ENCODE results near the gene TSPAN9. TPM values are rescaled to one million over a fixed set of nuclear protein-coding genes. Genes with fewer than 3 reads are reported as not detected.

Gene TSPAN9
- total and polyA plus RNA-seq, 4 donors: 17.4 to 62.9 (median 34.2) TPM

DNA sequence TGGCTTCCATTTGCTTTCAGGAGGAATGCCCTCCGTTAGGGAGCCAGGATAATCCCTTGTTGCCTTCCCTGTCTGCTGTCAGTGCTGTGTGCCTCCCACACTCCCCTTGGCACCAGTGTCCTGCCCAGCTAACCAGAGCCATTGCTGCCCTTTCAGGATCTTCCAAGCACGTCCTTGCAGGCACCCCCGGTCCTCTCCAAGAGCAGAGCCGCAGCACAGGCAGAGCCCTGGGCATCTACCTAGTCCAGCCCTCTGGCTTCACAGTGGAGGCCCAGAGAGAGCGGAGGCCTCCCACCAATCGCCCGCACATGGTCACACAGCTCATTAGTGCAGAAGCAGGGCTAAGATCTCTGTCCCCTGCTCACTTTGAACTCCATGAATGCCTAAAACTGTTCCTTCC, 39.0 kb upstream of the TSPAN9 start:
- DNase-seq (ENCODE audit: low spot score): no peak
- Histone ChIP-seq H3K4me3 (ENCODE audit: low read depth in 1 of 3, low read length in 3 of 3) (no peak overlapping the region), H3K9ac (ENCODE audit: low read depth in 1 of 2, low read length in 2 of 2) (no peak overlapping the region), H3K9me3 (ENCODE audit: control insufficient read depth in 4 of 4, low read length in 3 of 4) (no peaks in the 10 kb centered on the region), H3K27me3 (ENCODE audit: control insufficient read depth in 4 of 4, insufficient read depth in 4 of 4, low read length in 3 of 4) (no peaks in the 10 kb centered on the region), H3K36me3 (ENCODE audit: control insufficient read depth in 4 of 4, insufficient read depth in 3 of 4, low read depth in 1 of 4, low read length in 3 of 4) (no peaks in the 10 kb centered on the region), H3K4me1 (ENCODE audit: control insufficient read depth in 4 of 4, insufficient read depth in 4 of 4, low read length in 3 of 4) (no peaks in the 10 kb centered on the region), H3K27ac (ENCODE audit: low read depth in 1 of 2, low read length in 2 of 2) (no peak overlapping the region)
- no peak for TF ChIP-seq NR2F2 (IDR thresholded peaks at IDR 0.05)
- TF ChIP-seq HNF4G (IDR thresholded peaks at IDR 0.05): no peak
- TF ChIP-seq FOXA1 (IDR thresholded peaks at IDR 0.05): no peak
- TF ChIP-seq GABPA (IDR thresholded peaks at IDR 0.05 in 1 of 2, conservative IDR thresholded peaks at IDR 0.05 in 1 of 2): no peak
- no peak for TF ChIP-seq RXRA (IDR thresholded peaks at IDR 0.05)
- WGBS: 92% methylated on average over 7 of the region's 7 CpGs

DNA sequence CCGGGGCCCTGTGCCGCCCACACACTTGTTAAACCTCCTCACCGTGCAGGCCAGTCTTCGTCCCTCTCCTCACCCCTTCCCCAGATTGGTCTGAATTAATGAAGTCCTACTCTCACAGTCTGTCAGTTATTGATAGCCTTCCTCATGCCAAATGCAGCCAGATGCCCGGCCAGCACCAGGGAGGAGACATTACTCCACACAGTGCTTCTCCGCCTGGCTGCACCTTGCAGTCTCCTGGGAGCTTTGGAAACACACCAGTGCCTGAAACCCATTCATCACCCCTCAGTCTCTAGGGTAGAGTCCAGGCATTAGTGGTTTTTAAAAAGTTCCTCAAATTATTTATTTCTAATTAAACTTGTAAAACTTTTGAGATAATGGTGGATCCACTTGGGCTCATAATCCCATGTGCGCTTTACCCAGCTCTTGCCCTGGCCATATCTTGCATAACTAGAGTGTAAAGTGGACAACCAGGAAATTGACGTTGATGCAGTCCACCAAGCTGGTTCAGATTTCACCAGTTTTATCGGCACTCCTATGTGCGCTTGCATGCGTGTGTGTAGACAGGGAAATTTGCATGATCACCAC, 38.2 kb upstream of the TSPAN9 start:
- Histone ChIP-seq H3K4me3 (ENCODE audit: low read depth in 1 of 3, low read length in 3 of 3) (no peak overlapping the region), H3K27me3 (ENCODE audit: control insufficient read depth in 4 of 4, insufficient read depth in 4 of 4, low read length in 3 of 4) (no peaks in the 10 kb centered on the region), H3K27ac (ENCODE audit: low read depth in 1 of 2, low read length in 2 of 2) (no peak overlapping the region), H3K9ac (ENCODE audit: low read depth in 1 of 2, low read length in 2 of 2) (no peak overlapping the region), H3K36me3 (ENCODE audit: control insufficient read depth in 4 of 4, insufficient read depth in 3 of 4, low read depth in 1 of 4, low read length in 3 of 4) (no peaks in the 10 kb centered on the region), H3K4me1 (ENCODE audit: control insufficient read depth in 4 of 4, insufficient read depth in 4 of 4, low read length in 3 of 4) (no peaks in the 10 kb centered on the region), H3K9me3 (ENCODE audit: control insufficient read depth in 4 of 4, low read length in 3 of 4) (no peaks in the 10 kb centered on the region)
- TF ChIP-seq HNF4G (IDR thresholded peaks at IDR 0.05): no peak
- 90% methylated on average over 11 of the region's 11 CpGs for WGBS
- no peak for DNase-seq (ENCODE audit: low spot score)

DNA sequence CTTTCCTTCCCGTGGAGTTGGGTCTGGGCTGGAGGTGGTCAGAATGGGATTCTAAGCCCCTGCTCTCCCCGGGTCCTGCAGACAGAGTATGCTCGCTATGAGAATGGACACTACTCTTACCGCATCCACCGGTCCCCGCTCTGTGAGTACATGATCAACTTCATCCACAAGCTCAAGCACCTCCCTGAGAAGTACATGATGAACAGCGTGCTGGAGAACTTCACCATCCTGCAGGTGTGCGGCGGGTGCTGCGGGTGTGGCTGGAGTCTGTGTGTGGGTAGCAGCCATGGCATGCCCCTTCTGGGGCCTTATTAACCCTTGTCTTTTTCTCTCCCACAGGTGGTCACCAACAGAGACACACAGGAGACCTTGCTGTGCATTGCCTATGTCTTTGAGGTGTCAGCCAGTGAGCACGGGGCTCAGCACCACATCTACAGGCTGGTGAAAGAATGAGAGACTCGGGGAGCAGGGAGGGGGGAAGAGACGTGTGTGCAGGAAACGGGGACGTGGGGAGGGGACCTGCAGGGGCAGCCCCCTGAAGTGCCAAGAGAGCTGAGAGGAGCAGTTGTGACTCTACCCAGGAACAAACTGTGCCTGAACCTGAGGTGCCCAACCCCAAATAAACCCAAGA, 37.0 kb upstream of the TSPAN9 start:
- WGBS: 89% methylated on average over 15 of the region's 15 CpGs
- Histone ChIP-seq H3K4me3 (ENCODE audit: low read depth in 1 of 3, low read length in 3 of 3) (no peak overlapping the region), H3K27me3 (ENCODE audit: control insufficient read depth in 4 of 4, insufficient read depth in 4 of 4, low read length in 3 of 4) (no peaks in the 10 kb centered on the region), H3K27ac (ENCODE audit: low read depth in 1 of 2, low read length in 2 of 2) (no peak overlapping the region), H3K36me3 (ENCODE audit: control insufficient read depth in 4 of 4, insufficient read depth in 3 of 4, low read depth in 1 of 4, low read length in 3 of 4) (no peaks in the 10 kb centered on the region), H3K4me1 (ENCODE audit: control insufficient read depth in 4 of 4, insufficient read depth in 4 of 4, low read length in 3 of 4) (no peaks in the 10 kb centered on the region), H3K9me3 (ENCODE audit: control insufficient read depth in 4 of 4, low read length in 3 of 4) (no peaks in the 10 kb centered on the region), H3K9ac (ENCODE audit: low read depth in 1 of 2, low read length in 2 of 2) (no peak overlapping the region)
- no peak for DNase-seq (ENCODE audit: low spot score)
- TF ChIP-seq RXRA (IDR thresholded peaks at IDR 0.05) (no peak), HNF4G (IDR thresholded peaks at IDR 0.05) (no peak), RAD21 (IDR thresholded peaks at IDR 0.05) (no peak), NR2F2 (IDR thresholded peaks at IDR 0.05) (no peak), JUND (IDR thresholded peaks at IDR 0.05) (no peak), SP1 (IDR thresholded peaks at IDR 0.05) (no peak), GABPA (IDR thresholded peaks at IDR 0.05 in 1 of 2, conservative IDR thresholded peaks at IDR 0.05 in 1 of 2) (no peak), EGR1 (IDR thresholded peaks at IDR 0.05; ENCODE audit: low read depth in 2 of 2) (no peak), YY1 (IDR thresholded peaks at IDR 0.05) (no peak), FOXA2 (IDR thresholded peaks at IDR 0.05) (no peak), TAF1 (conservative IDR thresholded peaks at IDR 0.05) (no peak), HNF4A (conservative IDR thresholded peaks at IDR 0.05) (no peak), FOXA1 (IDR thresholded peaks at IDR 0.05) (no peak)
- TF ChIP-seq, protein P1, sequence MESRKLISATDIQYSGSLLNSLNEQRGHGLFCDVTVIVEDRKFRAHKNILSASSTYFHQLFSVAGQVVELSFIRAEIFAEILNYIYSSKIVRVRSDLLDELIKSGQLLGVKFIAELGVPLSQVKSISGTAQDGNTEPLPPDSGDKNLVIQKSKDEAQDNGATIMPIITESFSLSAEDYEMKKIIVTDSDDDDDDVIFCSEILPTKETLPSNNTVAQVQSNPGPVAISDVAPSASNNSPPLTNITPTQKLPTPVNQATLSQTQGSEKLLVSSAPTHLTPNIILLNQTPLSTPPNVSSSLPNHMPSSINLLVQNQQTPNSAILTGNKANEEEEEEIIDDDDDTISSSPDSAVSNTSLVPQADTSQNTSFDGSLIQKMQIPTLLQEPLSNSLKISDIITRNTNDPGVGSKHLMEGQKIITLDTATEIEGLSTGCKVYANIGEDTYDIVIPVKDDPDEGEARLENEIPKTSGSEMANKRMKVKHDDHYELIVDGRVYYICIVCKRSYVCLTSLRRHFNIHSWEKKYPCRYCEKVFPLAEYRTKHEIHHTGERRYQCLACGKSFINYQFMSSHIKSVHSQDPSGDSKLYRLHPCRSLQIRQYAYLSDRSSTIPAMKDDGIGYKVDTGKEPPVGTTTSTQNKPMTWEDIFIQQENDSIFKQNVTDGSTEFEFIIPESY (IDR thresholded peaks at IDR 0.05): no peak
- TF ChIP-seq, protein P2, sequence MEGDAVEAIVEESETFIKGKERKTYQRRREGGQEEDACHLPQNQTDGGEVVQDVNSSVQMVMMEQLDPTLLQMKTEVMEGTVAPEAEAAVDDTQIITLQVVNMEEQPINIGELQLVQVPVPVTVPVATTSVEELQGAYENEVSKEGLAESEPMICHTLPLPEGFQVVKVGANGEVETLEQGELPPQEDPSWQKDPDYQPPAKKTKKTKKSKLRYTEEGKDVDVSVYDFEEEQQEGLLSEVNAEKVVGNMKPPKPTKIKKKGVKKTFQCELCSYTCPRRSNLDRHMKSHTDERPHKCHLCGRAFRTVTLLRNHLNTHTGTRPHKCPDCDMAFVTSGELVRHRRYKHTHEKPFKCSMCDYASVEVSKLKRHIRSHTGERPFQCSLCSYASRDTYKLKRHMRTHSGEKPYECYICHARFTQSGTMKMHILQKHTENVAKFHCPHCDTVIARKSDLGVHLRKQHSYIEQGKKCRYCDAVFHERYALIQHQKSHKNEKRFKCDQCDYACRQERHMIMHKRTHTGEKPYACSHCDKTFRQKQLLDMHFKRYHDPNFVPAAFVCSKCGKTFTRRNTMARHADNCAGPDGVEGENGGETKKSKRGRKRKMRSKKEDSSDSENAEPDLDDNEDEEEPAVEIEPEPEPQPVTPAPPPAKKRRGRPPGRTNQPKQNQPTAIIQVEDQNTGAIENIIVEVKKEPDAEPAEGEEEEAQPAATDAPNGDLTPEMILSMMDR (IDR thresholded peaks at IDR 0.05; ENCODE audit: low read depth, low read length, missing input control): no peak
- TF ChIP-seq, protein P3, sequence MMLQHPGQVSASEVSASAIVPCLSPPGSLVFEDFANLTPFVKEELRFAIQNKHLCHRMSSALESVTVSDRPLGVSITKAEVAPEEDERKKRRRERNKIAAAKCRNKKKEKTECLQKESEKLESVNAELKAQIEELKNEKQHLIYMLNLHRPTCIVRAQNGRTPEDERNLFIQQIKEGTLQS (IDR thresholded peaks at IDR 0.05): no peak
- TF ChIP-seq, protein P4, sequence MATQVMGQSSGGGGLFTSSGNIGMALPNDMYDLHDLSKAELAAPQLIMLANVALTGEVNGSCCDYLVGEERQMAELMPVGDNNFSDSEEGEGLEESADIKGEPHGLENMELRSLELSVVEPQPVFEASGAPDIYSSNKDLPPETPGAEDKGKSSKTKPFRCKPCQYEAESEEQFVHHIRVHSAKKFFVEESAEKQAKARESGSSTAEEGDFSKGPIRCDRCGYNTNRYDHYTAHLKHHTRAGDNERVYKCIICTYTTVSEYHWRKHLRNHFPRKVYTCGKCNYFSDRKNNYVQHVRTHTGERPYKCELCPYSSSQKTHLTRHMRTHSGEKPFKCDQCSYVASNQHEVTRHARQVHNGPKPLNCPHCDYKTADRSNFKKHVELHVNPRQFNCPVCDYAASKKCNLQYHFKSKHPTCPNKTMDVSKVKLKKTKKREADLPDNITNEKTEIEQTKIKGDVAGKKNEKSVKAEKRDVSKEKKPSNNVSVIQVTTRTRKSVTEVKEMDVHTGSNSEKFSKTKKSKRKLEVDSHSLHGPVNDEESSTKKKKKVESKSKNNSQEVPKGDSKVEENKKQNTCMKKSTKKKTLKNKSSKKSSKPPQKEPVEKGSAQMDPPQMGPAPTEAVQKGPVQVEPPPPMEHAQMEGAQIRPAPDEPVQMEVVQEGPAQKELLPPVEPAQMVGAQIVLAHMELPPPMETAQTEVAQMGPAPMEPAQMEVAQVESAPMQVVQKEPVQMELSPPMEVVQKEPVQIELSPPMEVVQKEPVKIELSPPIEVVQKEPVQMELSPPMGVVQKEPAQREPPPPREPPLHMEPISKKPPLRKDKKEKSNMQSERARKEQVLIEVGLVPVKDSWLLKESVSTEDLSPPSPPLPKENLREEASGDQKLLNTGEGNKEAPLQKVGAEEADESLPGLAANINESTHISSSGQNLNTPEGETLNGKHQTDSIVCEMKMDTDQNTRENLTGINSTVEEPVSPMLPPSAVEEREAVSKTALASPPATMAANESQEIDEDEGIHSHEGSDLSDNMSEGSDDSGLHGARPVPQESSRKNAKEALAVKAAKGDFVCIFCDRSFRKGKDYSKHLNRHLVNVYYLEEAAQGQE (IDR thresholded peaks at IDR 0.05): no peak
- TF ChIP-seq, protein P5, sequence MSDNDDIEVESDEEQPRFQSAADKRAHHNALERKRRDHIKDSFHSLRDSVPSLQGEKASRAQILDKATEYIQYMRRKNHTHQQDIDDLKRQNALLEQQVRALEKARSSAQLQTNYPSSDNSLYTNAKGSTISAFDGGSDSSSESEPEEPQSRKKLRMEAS (IDR thresholded peaks at IDR 0.05): no peak

All from liver (tissue), 9 donors.